Measurements from ENCODE around the gene CREB3L1.

- TF ChIP-seq CTCF (conservative IDR thresholded peaks at IDR 0.05; ENCODE audit: low read depth, low read length) (no peak), EZH2 (IDR thresholded peaks at IDR 0.05; ENCODE audit: low read length, unreplicated experiment) (no peak)
Observed at GRCh38 chr11:46336563-46337180, 59.2 kb downstream of the CREB3L1 start.
